Fibroblast of lung (primary cell): ENCODE measurements around the gene ALOXE3.

Experiments
- CTCF ChIP-seq, 2 donors: IDR thresholded peaks in 1 of 2; conservative IDR thresholded peaks in 1 of 2; 1 replicate in 1 of 2; 2 replicates in 1 of 2; pipeline ENCODE4 v1.5.1; 2011 to 2012; ENCODE audit warnings: low read length in 2 of 2, control low read depth in 1 of 2, inconsistent platforms in 1 of 2, low read depth in 1 of 2, mild to moderate bottlenecking in 1 of 2
- EZH2 ChIP-seq: IDR thresholded peaks from 2 replicates; pipeline ENCODE4 v1.5.1; 2012; ENCODE audit warnings: low read length, control low read depth, mild to moderate bottlenecking; ENCODE audit errors: missing control alignments

GRCh38 chr17:8153031-8153451, 34.7 kb upstream of the ALOXE3 start:
- TF ChIP-seq CTCF (conservative IDR thresholded peaks at IDR 0.05 in 1 of 2, IDR thresholded peaks at IDR 0.05 in 1 of 2; ENCODE audit: low read depth in 1 of 2, low read length in 2 of 2) (no peak), EZH2 (no peak)
